H1 (cell line): ENCODE measurements around the gene NAA60. TPM values are rescaled to one million over a fixed set of nuclear protein-coding genes. Genes with fewer than 3 reads are reported as not detected.

Experiments
- CTCF ChIA-PET: fragments of 300-600 bp; sonication (Branson Sonifier 250); formaldehyde crosslinking; loops from one replicate; lab custom pipeline; 2021; ENCODE audit not compliant: partially characterized antibody; lab: Charles Lee
- POLR2A ChIA-PET: fragments of 300-600 bp; sonication (Branson Sonifier 250); formaldehyde crosslinking; loops from one replicate; lab custom pipeline; 2021; ENCODE audit warnings: inconsistent platforms; ENCODE audit not compliant: partially characterized antibody; lab: Charles Lee
- DNase-seq, 2 experiments: peaks; one replicate each; pipeline versions ENCODE4 v3.0.0 to v3.0.0-alpha.2; 2010 to 2022; ENCODE audit warnings: low spot score in 2 of 2, low read depth in 1 of 2, mixed read lengths in 1 of 2
- FAIRE-seq: peaks from 2 replicates; lab custom pipeline; 2011; peaks lifted over from hg19 to GRCh38; lab: Jason Lieb, UNC
- H2AFZ ChIP-seq: 2 replicates; pipeline ENCODE4 v1.8.1; 2012; ENCODE audit warnings: low read length, inconsistent platforms
- H2AK5ac ChIP-seq: 2 replicates; pipeline ENCODE4 v1.6.1; 2013; ENCODE audit warnings: low read depth, low read length
- H2BK120ac ChIP-seq: replicated peaks from 2 replicates; pipeline ENCODE3; 2013; ENCODE audit warnings: low read depth, low read length, inconsistent platforms
- H2BK12ac ChIP-seq: 2 replicates; pipeline ENCODE4 v1.6.1; 2013; ENCODE audit warnings: low read depth, low read length
- H2BK15ac ChIP-seq: 2 replicates; pipeline ENCODE4 v1.6.1; 2013; ENCODE audit warnings: low read length
- H2BK20ac ChIP-seq: 2 replicates; pipeline ENCODE4 v1.6.1; 2013; ENCODE audit warnings: low read length
- H2BK5ac ChIP-seq: 2 replicates; pipeline ENCODE4 v1.6.1; 2013; ENCODE audit warnings: low read depth, low read length
- H3K14ac ChIP-seq: 2 replicates; pipeline ENCODE4 v1.6.1; 2013; ENCODE audit warnings: inconsistent platforms; ENCODE audit not compliant: insufficient read length
- H3K18ac ChIP-seq: 2 replicates; pipeline ENCODE4 v1.6.1; 2013; ENCODE audit warnings: low read length; ENCODE audit errors: extremely low read depth
- H3K23ac ChIP-seq: 2 replicates; pipeline ENCODE4 v1.6.1; 2013; ENCODE audit warnings: inconsistent platforms; ENCODE audit not compliant: insufficient read length
- H3K23me2 ChIP-seq: 2 replicates; pipeline ENCODE4 v1.6.1; 2013; ENCODE audit warnings: low read depth, low read length
- H3K27ac ChIP-seq: 2 replicates; pipeline ENCODE4 v1.6.1; 2011; ENCODE audit warnings: low read depth, low read length, inconsistent platforms
- H3K27me3 ChIP-seq, 4 experiments: replicated peaks in 1 of 4; 1 replicate in 1 of 4; 2 replicates in 3 of 4; pipeline versions ENCODE4 v1.6.1 to v1.8.1; 2011 to 2013; ENCODE audit warnings: low read length in 3 of 4, mild to moderate bottlenecking in 3 of 4, inconsistent platforms in 2 of 4, mixed read lengths in 2 of 4, moderate library complexity in 1 of 4; ENCODE audit not compliant: control insufficient read depth in 3 of 4, insufficient read depth in 3 of 4; ENCODE audit errors: extremely low read depth in 1 of 4
- H3K36me3 ChIP-seq, 4 experiments: 2 replicates each; pipeline versions ENCODE4 v1.6.1 to v1.8.1; 2011 to 2013; ENCODE audit warnings: mild to moderate bottlenecking in 4 of 4, low read length in 3 of 4, moderate library complexity in 2 of 4, control low read depth in 1 of 4, inconsistent platforms in 1 of 4; ENCODE audit not compliant: insufficient read depth in 4 of 4, control insufficient read depth in 2 of 4
- H3K4ac ChIP-seq: replicated peaks from 2 replicates; pipeline ENCODE3; 2013; ENCODE audit warnings: low read length, low read depth, mixed read lengths, inconsistent platforms; ENCODE audit not compliant: insufficient read length
- H3K4me1 ChIP-seq, 4 experiments: replicated peaks in 1 of 4; 1 replicate in 1 of 4; 2 replicates in 3 of 4; pipeline versions ENCODE4 v1.6.1 to v1.8.1; 2011 to 2013; ENCODE audit warnings: low read length in 3 of 4, inconsistent platforms in 2 of 4, mixed read lengths in 1 of 4; ENCODE audit not compliant: insufficient read depth in 4 of 4, control insufficient read depth in 3 of 4
- H3K4me2 ChIP-seq, 2 experiments: 2 replicates each; pipeline versions ENCODE4 v1.6.1 to v1.8.1; 2011 to 2013; ENCODE audit warnings: low read depth in 2 of 2, low read length in 2 of 2, control low read depth in 1 of 2, inconsistent platforms in 1 of 2, mild to moderate bottlenecking in 1 of 2; ENCODE audit not compliant: insufficient read depth in 1 of 2
- H3K4me3 ChIP-seq, 4 experiments: fragments of 200-600, 300-600 bp in 1 of 4; sonication (generic), shearing (Covaris generic), sonication (Bioruptor Twin) in 1 of 4; 2 replicates each; pipeline versions ENCODE4 v1.5.1 to v1.8.1; 2011 to 2016; ENCODE audit warnings: low read length in 4 of 4, low read depth in 3 of 4, control low read depth in 2 of 4, inconsistent platforms in 2 of 4, mild to moderate bottlenecking in 2 of 4, mixed read lengths in 1 of 4, moderate library complexity in 1 of 4; ENCODE audit not compliant: insufficient read depth in 2 of 4; ENCODE audit errors: extremely low read depth in 1 of 4
- H3K56ac ChIP-seq: replicated peaks from 2 replicates; pipeline ENCODE3; 2013; ENCODE audit warnings: low read depth, mild to moderate bottlenecking, mixed read lengths, low read length, inconsistent platforms; ENCODE audit not compliant: insufficient read length
- H3K79me1 ChIP-seq: 2 replicates; pipeline ENCODE4 v1.6.1; 2013; ENCODE audit warnings: low read depth, low read length, control low read depth
- H3K79me2 ChIP-seq, 2 experiments: 2 replicates each; pipeline versions ENCODE4 v1.6.1 to v1.8.1; 2012 to 2013; ENCODE audit warnings: low read length in 2 of 2, mild to moderate bottlenecking in 2 of 2, inconsistent platforms in 1 of 2; ENCODE audit not compliant: insufficient read depth in 2 of 2, control insufficient read depth in 1 of 2
- H3K9ac ChIP-seq, 4 experiments: replicated peaks in 1 of 4; 1 replicate in 1 of 4; 2 replicates in 3 of 4; pipeline versions ENCODE4 v1.6.1 to v1.8.1; 2011 to 2013; ENCODE audit warnings: low read depth in 3 of 4, low read length in 3 of 4, control low read depth in 2 of 4, mild to moderate bottlenecking in 2 of 4, moderate library complexity in 2 of 4, inconsistent platforms in 1 of 4; ENCODE audit errors: extremely low read depth in 1 of 4
- H3K9me3 ChIP-seq, 2 experiments: 2 replicates each; pipeline versions ENCODE4 v1.6.1 to v1.8.1; 2012 to 2013; ENCODE audit warnings: mild to moderate bottlenecking in 2 of 2, moderate library complexity in 2 of 2, control low read depth in 1 of 2, inconsistent platforms in 1 of 2, low read depth in 1 of 2, low read length in 1 of 2, mixed read lengths in 1 of 2; ENCODE audit not compliant: insufficient read depth in 2 of 2
- H4K20me1 ChIP-seq, 2 experiments: replicated peaks in 1 of 2; 2 replicates each; pipeline versions ENCODE3 to v1.8.1; 2011 to 2013; ENCODE audit warnings: inconsistent platforms in 2 of 2, low read length in 2 of 2, mild to moderate bottlenecking in 1 of 2; ENCODE audit not compliant: insufficient read depth in 2 of 2, control insufficient read depth in 1 of 2
- H4K5ac ChIP-seq: 2 replicates; pipeline ENCODE4 v1.6.1; 2013; ENCODE audit warnings: low read length, low read depth, mixed read lengths, inconsistent platforms; ENCODE audit not compliant: insufficient read length
- H4K8ac ChIP-seq: 2 replicates; pipeline ENCODE4 v1.8.0; 2013; ENCODE audit warnings: mild to moderate bottlenecking, moderate library complexity, low read length, inconsistent platforms; ENCODE audit not compliant: insufficient read depth; ENCODE audit errors: extremely low read depth
- H4K91ac ChIP-seq: replicated peaks from 2 replicates; pipeline ENCODE3; 2013; ENCODE audit warnings: low read length, mixed read lengths, inconsistent platforms; ENCODE audit not compliant: insufficient read length
- E2F6 ChIP-seq: IDR thresholded peaks from 2 replicates; pipeline ENCODE4 v1.6.1; 2012; ENCODE audit warnings: inconsistent platforms
- TCF12 ChIP-seq: IDR thresholded peaks from 2 replicates; pipeline ENCODE4 v1.6.1; 2011; ENCODE audit warnings: low read depth, mild to moderate bottlenecking, low read length
- WGBS, 2 experiments: shearing (Covaris generic) in 1 of 2; methylation state at CpG; one replicate each; pipeline versions ENCODE4 v1.1.6 to v1.1.7; 2013 to 2015; ENCODE audit warnings: low lambda C conversion rate in 2 of 2, mixed read lengths in 2 of 2, inconsistent platforms in 1 of 2, low coverage in 1 of 2, missing lambda C conversion rate in 1 of 2; ENCODE audit not compliant: insufficient replicate concordance in 2 of 2, insufficient coverage in 1 of 2, insufficient read length in 1 of 2; ENCODE audit errors: extremely low coverage in 1 of 2, missing lambda C conversion rate in 1 of 2; 5-methylcytosine and 5-hydroxymethylcytosine counted together
- polyA plus RNA-seq, 7 experiments: library from polyadenylated mRNA; depleted of rRNA in 3 of 7; stranded (reverse) in 5 of 7; unstranded in 2 of 7; fragments of >200 nt in 5 of 7; fragments of 200-250 nt in 2 of 7; gene quantifications; 1 replicate in 5 of 7; 2 replicates in 1 of 7; 4 replicates in 1 of 7; pipeline versions ENCODE4 v1.2.1 to v1.2.3, GENCODE V29; 2011 to 2013; ENCODE audit warnings: missing spikeins in 2 of 7, mixed read lengths in 2 of 7
- total RNA-seq: library from RNA; stranded (reverse); fragmentation: NEBNext Ultra II Directional; extraction: Animal tissue kit (Norgen Biotek cat#: 25700); gene quantifications from 2 replicates; pipeline ENCODE4 v1.2.1, GENCODE V29; 2021

NAA60 gene
- total and polyA plus RNA-seq, 2 of the 8 experiments (the other 6 are each of a cell fraction or from before 2014, with no cell fraction given): 34.1 to 47.6 TPM

- Histone ChIP-seq H3K9ac (no peak overlapping the region), H3K14ac (no peak overlapping the region), H3K36me3 (peaks cover 0 to 9% (median 4%) of the 10 kb centered on the region in 4 experiments; a peak in 4 of 8 replicates), H3K23ac (no peak overlapping the region), H2BK15ac (no peak overlapping the region), H2AFZ (no peak overlapping the region), H3K79me2 (peaks cover 0 to 58% of the 10 kb centered on the region in 2 experiments; a peak in 3 of 4 replicates), H3K56ac (no peak overlapping the region), H3K4me3 (no peak overlapping the region), H2BK12ac (no peak overlapping the region), H3K27ac (no peak overlapping the region), H3K9me3 (no peaks in the 10 kb centered on the region), H2AK5ac (0 out of 2 replicates have a peak overlapping the region, but pooled peaks have one; percentile 13), H4K8ac (peak overlapping the region; percentile 41; the same call in 1 of the 2 replicates), H4K5ac (no peak overlapping the region), H2BK5ac (no peak overlapping the region), H3K23me2 (no peaks in the 10 kb centered on the region), H2BK120ac (no peak overlapping the region), H3K18ac (no peak overlapping the region), H4K20me1 (peaks cover 6 to 7% of the 10 kb centered on the region in 2 experiments), H3K79me1 (peaks cover 6% of the 10 kb centered on the region), H3K4me2 (no peak overlapping the region), H3K4ac (no peak overlapping the region), H2BK20ac (no peak overlapping the region), H4K91ac (no peak overlapping the region), H3K4me1 (peaks cover 0 to under 1% (median under 1%) of the 10 kb centered on the region in 4 experiments; a peak in 2 of 7 replicates), H3K27me3 (no peaks in the 10 kb centered on the region)
- ChIA-PET CTCF (no interaction called here), POLR2A (no interaction called here)
- TF ChIP-seq E2F6 (no peak), TCF12 (no peak)
- whole genome bisulfite sequencing, 2 experiments: 93% methylated on average over 23 of the region's 29 CpGs; no CpG with 5 or more reads in 1 of the 2 experiments
- no peak for FAIRE-seq
- DNase-seq: no peak
These were observed 32.3 kb downstream of the NAA60 start for GRCh38 chr16:3475604-3476375.
